Ramos (cell line): ENCODE data around the gene HSD17B12.
"Not testable (repeated sequence)": the region's sequence is repeated elsewhere in the genome, so short reads cannot be mapped to it uniquely, and the experiment has no call there.

Experiments
- in situ Hi-C: fragments of 300-500 bp; cut with MboI; formaldehyde crosslinking; loops from one replicate; pipeline ENCODE4 v1.14.3; 2022; ENCODE audit warnings: low sequenced_read_pairs; ENCODE audit not compliant: unreplicated experiment

HSD17B12 gene

DNA sequence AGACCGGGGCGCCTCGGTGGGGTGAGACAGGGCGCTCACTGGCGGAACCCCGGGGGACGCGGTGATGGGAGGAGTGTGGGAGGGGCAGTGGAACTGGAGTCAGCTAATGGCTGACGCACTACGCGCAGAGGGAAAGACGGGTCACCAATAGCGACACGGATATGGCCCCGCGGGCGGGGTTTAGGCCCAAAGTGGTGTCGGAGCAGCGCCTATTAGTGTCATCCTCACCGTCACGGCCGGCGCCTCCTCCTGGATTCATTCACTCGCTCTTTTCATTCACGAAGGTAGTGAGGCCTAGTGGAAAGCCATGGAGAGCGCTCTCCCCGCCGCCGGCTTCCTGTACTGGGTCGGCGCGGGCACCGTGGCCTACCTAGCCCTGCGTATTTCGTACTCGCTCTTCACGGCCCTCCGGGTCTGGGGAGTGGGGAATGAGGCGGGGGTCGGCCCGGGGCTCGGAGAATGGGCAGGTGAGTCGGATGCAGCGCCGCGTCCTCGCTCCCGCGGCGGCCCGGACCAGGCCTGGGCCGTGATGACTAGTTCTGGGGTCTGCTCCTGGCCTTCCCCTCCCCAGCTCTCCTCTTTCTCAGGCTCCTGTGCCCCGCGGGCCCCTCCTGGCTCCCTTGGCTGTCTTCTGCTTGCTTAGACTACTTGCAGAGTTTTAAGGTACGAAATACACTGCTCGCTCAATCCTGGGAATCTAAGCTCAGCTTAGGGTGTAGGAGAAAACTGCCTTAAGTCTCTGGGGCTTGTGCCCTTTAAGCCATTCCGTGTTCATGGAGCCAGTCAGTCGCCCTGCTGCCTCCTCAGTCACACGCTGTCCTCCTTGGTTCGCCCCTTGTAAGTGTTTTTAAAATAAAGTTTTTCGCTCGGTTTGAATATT is at the start of gene HSD17B12:
TSS of gene HSD17B12 (plus strand) at position 218 of the 880 bp plus-strand sequence. CDS start at position 308, 90 bp downstream.
- in situ Hi-C loops: no loop called here

DNA sequence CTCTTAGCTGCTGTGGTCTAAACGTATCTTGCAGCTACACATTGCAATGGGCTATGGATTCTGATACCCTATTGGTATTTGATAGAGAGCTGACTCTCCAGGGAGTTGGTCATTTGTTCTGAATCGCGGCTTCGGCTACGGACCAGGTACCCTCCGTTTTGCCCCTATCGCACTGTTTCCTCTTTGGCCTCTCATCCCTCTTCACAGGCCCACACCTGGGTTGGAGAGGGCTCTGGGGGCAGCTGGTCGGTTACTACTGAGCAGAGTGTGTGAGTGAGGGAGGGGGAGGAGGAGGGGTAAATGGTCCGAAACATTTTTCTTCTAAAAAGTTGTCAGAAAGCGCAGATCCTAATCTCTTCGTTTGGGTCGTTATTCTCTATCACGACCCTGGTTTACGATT is 48.8 kb upstream of the HSD17B12 start:
- in situ Hi-C loops: loop anchor here (10.0 kb wide), 1 partner anchor 57 kb away; no protein-coding TSS in a partner anchor

DNA sequence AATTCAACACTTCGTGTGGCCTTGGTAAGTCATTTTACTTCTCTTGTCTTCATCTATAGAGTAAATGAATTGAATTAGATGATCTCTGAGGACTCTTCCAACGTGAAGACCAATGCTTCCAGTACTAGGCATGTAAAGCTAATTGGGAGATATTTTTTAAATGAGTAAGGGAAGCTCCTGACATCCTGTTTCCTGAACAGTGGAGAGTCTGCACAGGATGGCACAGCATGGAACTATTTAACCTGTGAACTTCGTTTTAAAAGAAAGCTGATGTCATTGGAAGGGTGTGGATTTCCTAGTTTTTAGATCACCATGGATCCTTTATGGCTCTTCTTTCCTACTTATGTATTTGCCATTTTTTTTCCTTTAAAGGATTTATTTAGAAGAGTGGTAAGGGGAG is 48.4 kb upstream of the HSD17B12 start:
- in situ Hi-C loops: loop anchor here (10.0 kb wide), 1 partner anchor 57 kb away; no protein-coding TSS in a partner anchor

DNA sequence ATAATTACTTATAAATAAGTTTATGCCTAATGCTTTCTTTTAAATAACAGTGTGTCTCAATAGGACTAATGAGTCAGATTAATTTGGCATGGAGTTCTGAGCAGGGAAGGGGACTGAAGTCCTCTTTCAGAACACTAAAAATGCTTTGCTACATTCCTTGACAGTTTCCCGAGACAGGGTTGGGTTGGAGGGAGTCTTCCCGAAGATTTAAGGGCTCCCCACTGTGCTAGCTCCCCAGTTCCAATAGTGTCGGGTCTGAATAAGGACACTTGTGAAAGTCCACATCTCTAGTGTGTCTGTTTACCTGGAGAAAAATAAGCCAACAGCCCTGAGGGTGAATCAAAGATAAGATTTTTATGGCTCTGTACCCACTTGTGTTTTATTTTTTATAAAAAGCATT is 41.8 kb upstream of the HSD17B12 start:
- in situ Hi-C loops: loop anchor here (10.0 kb wide), 1 partner anchor 64 kb away; no protein-coding TSS in a partner anchor

DNA sequence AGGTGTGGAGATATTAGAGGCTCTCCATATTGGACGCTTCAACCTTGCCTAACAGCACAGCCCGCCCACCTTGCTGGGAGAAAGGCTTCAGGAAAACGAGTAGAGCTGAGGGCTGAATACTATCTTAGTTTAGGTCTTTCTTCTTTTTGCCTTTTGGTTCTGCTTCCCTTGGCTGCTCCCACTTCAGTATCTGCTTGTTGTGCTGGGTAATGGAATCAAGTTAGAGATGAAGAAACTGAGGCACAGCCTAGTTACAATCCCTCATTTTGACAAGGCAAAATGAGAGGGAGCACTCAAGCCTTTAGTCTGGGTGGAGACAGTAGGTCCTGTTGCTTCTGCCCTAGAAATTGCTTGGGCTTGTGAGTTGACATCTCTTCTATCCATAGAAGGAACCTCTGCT is 41.3 kb upstream of the HSD17B12 start:
- in situ Hi-C loops: loop anchor here (10.0 kb wide), 1 partner anchor 64 kb away; no protein-coding TSS in a partner anchor

- in situ Hi-C loops: loop anchor here (10.0 kb wide), 1 partner anchor 65 kb away; no protein-coding TSS in a partner anchor
These were observed 40.6 kb upstream of the HSD17B12 start for GRCh38 chr11:43639920-43640319.

GRCh38 chr11:43643898-43644620 is 36.5 kb upstream of the HSD17B12 start:
- in situ Hi-C loops: no loop called here

- in situ Hi-C loops: no loop called here
These were observed 35.8 kb upstream of the HSD17B12 start for GRCh38 chr11:43644621-43645299.

DNA sequence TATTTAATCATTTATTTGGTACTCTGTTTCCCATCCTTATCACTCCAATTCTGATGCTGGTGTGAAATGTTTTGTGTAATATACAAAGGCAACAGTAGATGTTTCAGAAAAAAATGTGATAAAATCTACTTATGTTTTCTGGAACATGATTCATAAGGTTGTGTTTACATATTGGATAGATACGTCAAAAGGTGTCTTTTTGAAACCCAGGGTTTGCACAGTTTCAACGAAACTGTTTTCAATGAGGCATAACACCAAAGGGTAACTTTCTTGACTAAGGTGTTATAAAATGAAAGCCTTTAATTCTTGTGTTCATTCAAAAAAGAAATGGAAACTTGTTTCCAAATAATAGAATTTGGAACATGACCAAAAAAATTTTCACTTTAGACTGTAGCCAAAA is 33.8 kb upstream of the HSD17B12 start:
- in situ Hi-C loops: no loop called here

- in situ Hi-C loops: no loop called here
These were observed 31.6 kb upstream of the HSD17B12 start for GRCh38 chr11:43648888-43649287.

GRCh38 chr11:43649501-43649900 is 31.0 kb upstream of the HSD17B12 start:
- in situ Hi-C loops: no loop called here

DNA sequence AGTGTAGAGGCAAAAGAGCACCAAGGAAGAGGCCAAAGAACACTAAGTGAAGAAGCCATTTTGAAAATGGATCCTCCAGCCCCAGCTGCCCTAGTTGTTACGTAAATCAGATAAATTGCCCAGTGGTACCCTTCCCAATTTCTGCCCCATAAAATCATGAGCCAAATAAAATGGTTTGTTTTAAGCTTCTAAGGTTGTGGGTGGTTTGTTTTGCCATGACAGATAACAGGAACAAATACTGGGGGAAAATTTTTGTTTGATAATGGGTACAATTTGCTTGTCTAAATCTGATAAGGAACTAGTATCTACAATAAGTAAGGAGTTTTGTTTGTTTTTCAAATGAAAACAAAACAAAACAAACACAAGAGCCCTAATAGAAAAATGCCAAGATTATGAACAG is 30.6 kb upstream of the HSD17B12 start:
- in situ Hi-C loops: no loop called here

GRCh38 chr11:43663018-43663417 is 17.5 kb upstream of the HSD17B12 start:
- in situ Hi-C loops: not testable (repeated sequence)

DNA sequence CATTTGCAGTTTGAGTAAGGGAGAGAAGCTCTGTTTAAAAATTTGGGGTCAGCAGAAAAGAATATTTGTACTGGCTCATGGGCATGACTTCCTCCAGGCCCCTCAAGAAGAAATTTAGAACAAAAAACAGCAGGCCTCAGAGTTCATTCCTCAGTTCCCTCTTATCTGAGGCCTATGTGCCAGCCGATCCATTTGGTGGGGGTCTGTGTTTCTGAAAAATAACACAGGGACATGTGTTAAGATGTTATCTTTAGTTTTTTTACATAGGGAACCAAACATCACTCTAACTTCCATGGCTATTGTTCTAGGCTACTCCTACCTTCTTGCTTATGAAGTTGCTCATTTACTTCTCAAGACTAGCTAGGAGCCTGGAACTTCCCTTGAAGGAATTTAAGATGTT is 16.2 kb upstream of the HSD17B12 start:
- in situ Hi-C loops: no loop called here

- in situ Hi-C loops: not testable (repeated sequence)
These were observed 9.3 kb upstream of the HSD17B12 start for GRCh38 chr11:43671284-43671683.

GRCh38 chr11:43674560-43674959 is 6.0 kb upstream of the HSD17B12 start:
- in situ Hi-C loops: no loop called here

GRCh38 chr11:43676933-43677332 is 3.6 kb upstream of the HSD17B12 start:
- in situ Hi-C loops: no loop called here

- in situ Hi-C loops: no loop called here
These were observed 934 bp downstream of the HSD17B12 start for GRCh38 chr11:43681401-43681942.

DNA sequence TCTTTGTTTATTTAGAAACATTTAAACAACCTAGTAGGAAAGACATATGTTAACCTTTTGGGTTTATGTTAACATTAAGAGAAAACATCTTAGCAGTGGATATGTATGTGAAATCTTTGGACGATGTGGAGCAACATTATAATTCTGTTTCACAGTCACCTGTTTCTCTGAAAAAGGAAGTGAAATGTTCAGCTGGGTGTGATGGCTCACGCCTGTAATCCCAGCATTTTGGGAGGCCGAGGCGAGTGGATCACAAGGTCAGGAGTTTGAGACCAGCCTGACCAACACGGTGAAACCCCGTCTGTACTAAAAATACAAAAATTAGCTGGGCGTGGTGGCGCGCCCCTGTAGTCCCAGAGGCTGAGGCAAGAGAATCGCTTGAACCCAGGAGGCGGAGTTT is 1.5 kb downstream of the HSD17B12 start:
- in situ Hi-C loops: not testable (repeated sequence)

- in situ Hi-C loops: no loop called here
These were observed 4.9 kb downstream of the HSD17B12 start for GRCh38 chr11:43685440-43685839.
